ENCODE measurements around the gene USP47. TPM values are rescaled to one million over a fixed set of nuclear protein-coding genes. Genes with fewer than 3 reads are reported as not detected.

USP47 gene
- total and polyA plus RNA-seq, 2 experiments from 2014 or later = 16.3 to 36.7 TPM

GRCh38 chr11:11848891-11849746, 7.3 kb downstream of the USP47 start:
- Histone ChIP-seq H3K4me3 (no peak overlapping the region), H3K27ac (ENCODE audit: low read depth) (no peak overlapping the region), H3F3A (replicated peaks; ENCODE audit: low read depth) (no peaks in the 10 kb centered on the region), H3K4me1 (ENCODE audit: insufficient read depth) (peaks cover 44% of the 10 kb centered on the region), H3K4me2 (no peak overlapping the region), H3K36me3 (ENCODE audit: insufficient read depth) (no peaks in the 10 kb centered on the region), H3K79me2 (replicated peaks; ENCODE audit: insufficient read depth) (peaks cover 99% of the 10 kb centered on the region), H3K27me3 (ENCODE audit: insufficient read depth) (no peaks in the 10 kb centered on the region), H4K20me1 (replicated peaks; ENCODE audit: insufficient read depth) (peaks cover 18% of the 10 kb centered on the region), H2AFZ (no peak overlapping the region), H3K9me2 (ENCODE audit: insufficient read depth) (no peaks in the 10 kb centered on the region)
- Mint-ChIP-seq H3K27ac (no peak overlapping the region), H3K27me3 (ENCODE audit: insufficient read depth, low read depth, poor library complexity) (peaks cover 3% of the 10 kb centered on the region), H3K9me3 (no peaks in the 10 kb centered on the region), H3K4me1 (peaks cover 67% of the 10 kb centered on the region), H3K4me3 (no peak overlapping the region), H3K36me3 (ENCODE audit: low read depth) (no peaks in the 10 kb centered on the region)
- ATAC-seq (peak; percentile 91), DNase-seq (ENCODE audit: low spot score) (peak; percentile 83)
- no peak for TF ChIP-seq EZH2 (IDR thresholded peaks at IDR 0.05; ENCODE audit: low read depth, unreplicated experiment)
- no peak for TF ChIP-seq CREB1 (CRISPR knock-in tag; IDR thresholded peaks at IDR 0.05; ENCODE audit: low read depth)
- no peak for TF ChIP-seq ZNF462 (CRISPR knock-in tag; IDR thresholded peaks at IDR 0.05)
- TF ChIP-seq CTCF (conservative IDR thresholded peaks at IDR 0.05; ENCODE audit: low read depth in 2 of 2) = peak; percentile 70 to 74
- TF ChIP-seq JUNB (IDR thresholded peaks at IDR 0.05; ENCODE audit: unreplicated experiment) = no peak
- no peak for TF ChIP-seq EZH2phosphoT487 (IDR thresholded peaks at IDR 0.05; ENCODE audit: unreplicated experiment)
- TF ChIP-seq NANOG (IDR thresholded peaks at IDR 0.05; ENCODE audit: borderline replicate concordance) = no peak
